GM18507 (cell line): ENCODE data around the gene MAP2K2.
A peak's percentile ranks its signal among the peaks of the same experiment; 100 is the strongest.
"Not testable (repeated sequence)": the region's sequence is repeated elsewhere in the genome, so short reads cannot be mapped to it uniquely, and the experiment has no call there.

Experiments
- DNase-seq: peaks from one replicate; pipeline ENCODE4 v3.0.0; 2011; ENCODE audit warnings: low read depth; ENCODE audit not compliant: insufficient read length; ENCODE audit errors: extremely low spot score
- FAIRE-seq: peaks from 2 replicates; lab custom pipeline; 2011; peaks lifted over from hg19 to GRCh38; lab: Jason Lieb, UNC

MAP2K2 gene

DNA sequence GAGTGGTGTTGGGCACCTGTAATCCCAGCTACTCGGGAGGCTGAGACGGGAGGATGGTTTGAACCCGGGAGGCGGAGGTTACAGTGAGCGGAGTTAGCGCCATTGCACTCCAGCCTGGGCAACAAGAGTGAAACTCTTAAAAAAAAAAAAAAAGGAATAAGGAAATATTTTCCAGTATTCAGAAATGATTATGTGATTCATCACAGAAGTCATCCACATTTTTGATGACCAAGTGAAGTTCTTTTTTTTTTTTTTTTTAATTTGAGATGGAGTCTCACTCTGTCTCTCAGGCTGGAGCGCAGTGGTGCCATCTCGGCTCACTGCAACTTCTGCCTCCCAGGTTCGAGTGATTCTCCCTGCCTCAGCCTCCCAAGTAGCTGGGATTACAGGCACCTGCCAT, 11.5 kb upstream of the MAP2K2 start:
- not testable (repeated sequence) for FAIRE-seq, DNase-seq

GRCh38 chr19:4134351-4134750, 10.4 kb upstream of the MAP2K2 start:
- no peak for FAIRE-seq
- no peak for DNase-seq

- DNase-seq (no peak), FAIRE-seq (no peak)
These were observed 7.0 kb upstream of the MAP2K2 start for GRCh38 chr19:4130744-4131438.

- not testable (repeated sequence) for FAIRE-seq, DNase-seq
These were observed 5.1 kb upstream of the MAP2K2 start for GRCh38 chr19:4129050-4129449.

- not testable (repeated sequence) for FAIRE-seq
These were observed 3.4 kb upstream of the MAP2K2 start for GRCh38 chr19:4127322-4127721.

GRCh38 chr19:4124638-4125037, 716 bp upstream of the MAP2K2 start:
- DNase-seq (no peak), FAIRE-seq (no peak)

More at GRCh38 chr19:4127322-4127721, 3.4 kb upstream of the MAP2K2 start:
- not testable (repeated sequence) for DNase-seq

DNA sequence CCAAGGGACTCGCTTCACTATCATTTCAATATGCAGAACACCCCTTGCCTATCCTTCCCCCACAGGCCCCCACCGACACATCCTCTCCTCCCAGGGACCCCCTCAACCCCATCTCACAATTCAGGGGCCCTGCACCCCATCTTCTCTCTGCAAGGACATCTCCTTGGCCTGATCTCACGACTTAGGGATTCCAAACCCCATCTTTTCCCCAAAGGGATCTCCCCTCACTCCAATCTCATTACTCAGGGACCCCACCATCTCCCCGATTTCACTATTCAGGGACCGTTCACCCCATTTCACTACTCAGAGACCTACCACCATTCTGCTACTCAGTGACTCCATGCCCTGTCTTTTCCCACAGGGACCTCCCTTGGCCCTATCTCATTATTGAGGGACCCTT, 1.4 kb downstream of the MAP2K2 start:
- FAIRE-seq (no peak), DNase-seq (no peak)

- FAIRE-seq, result no peak
- no peak for DNase-seq
These were observed 2.1 kb downstream of the MAP2K2 start for GRCh38 chr19:4121815-4122214.

DNA sequence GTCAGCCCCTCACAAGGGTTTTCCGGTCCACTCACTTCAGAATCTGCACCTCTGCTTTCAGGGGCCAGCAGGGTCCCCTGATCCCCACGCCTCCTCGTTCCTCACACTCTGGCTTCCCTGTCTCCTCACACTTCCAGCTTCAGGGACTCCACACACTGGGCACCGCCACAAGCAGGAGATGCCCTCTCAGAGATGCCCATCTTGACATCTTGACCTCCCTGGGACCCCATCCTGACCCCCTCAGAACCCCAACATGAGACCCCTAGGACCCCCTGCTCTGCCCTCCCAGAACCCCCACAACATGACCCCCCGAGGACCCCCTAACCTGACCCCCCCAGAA, 2.7 kb downstream of the MAP2K2 start:
- DNase-seq (no peak), FAIRE-seq (no peak)

- FAIRE-seq, result no peak
- DNase-seq, result no peak
These were observed 3.2 kb downstream of the MAP2K2 start for GRCh38 chr19:4120559-4121272.

DNA sequence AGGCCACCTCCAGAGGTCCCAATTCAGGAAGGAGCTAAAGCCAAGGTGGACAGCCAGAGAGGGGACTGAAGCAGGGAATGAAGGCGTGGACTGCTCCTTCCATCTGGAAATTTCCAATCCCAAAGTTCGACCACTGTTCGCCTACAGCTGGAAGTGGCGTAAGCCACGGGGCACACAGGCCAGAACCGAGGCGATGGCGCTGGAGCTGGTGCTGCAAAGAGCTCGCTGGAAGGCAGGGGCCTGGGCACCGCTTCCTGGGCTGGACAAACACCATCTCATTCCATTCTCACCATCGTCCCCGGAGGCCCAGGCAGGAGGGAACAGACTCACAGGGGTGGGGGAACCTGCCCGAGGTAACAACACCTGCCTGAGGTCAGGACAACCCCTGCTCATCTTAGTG, 4.2 kb downstream of the MAP2K2 start:
- no peak for DNase-seq

DNA sequence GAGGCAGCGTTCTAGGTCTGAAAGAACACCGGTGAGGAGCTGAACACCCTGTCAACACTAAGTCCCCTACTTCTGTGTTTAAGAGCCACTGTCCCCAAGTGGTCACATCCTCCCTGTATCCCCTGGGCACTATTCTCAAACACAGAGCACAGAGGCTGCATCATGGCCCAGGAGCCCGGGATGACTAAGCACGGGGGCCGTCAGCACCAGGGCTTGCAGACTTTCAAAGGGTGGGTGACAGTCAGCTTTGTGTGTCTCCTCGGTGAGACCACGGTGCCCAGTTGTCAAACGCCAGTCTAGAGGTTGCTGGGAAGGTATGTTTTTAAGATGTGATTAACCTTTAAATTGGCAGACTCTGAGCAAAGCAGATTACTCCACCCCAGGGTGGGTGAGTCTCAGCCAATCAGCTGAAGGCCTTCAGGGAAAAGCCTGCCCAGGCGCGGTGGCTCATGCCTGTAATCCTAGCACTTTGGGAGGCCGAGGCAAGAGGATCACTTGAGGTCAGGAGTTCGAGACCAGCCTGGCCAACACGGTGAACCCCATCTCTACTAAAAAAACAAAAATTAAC, 8.0 kb downstream of the MAP2K2 start:
- peak; percentile 41 for FAIRE-seq
- DNase-seq, result no peak

More for the DNA sequence above, 4.2 kb downstream of the MAP2K2 start:
- no peak for FAIRE-seq

DNA sequence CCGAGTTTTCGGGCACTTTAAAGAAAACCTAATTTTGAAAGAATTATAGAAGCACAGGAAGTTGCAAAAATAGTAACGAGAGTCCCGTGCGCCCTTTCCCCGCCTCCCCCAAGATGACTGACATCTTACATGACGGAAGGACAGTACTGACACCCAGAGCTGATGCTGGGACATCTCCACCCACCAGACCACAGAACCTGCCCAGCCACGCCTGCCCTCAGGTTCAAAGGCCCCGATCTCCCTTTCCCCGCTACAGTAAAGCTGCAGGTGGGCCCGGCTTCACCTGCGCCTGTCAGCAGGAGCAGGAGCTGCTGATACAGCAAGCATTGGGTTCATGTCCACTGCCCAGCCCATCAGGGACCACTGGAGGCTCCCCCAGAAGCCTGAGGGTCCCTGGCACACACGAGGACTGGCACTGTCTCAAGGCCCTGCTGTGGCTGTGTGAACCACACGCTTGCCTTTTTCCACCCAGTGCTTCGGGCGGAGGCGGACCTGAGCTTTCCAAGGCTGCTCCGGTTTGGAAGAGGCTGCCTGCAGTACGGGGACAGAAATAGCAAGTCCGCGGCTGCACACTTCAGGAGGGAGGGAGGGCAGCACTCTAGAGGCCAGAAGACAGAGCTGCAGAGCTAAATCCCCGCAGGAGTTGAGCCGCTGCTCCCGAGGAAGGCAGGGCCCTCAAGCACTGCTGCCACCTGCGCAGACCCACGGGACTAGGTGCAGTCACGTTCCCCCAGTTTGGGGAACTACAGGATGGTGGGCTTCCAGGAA, 8.7 kb downstream of the MAP2K2 start:
- FAIRE-seq, result peak; percentile 98
- DNase-seq, result peak; percentile 79

GRCh38 chr19:4114181-4114580, 9.7 kb downstream of the MAP2K2 start:
- no peak for DNase-seq
- FAIRE-seq, result no peak

GRCh38 chr19:4113398-4114088, 10.4 kb downstream of the MAP2K2 start:
- FAIRE-seq (no peak), DNase-seq (no peak)

- DNase-seq (no peak), FAIRE-seq (no peak)
These were observed 11.6 kb downstream of the MAP2K2 start for GRCh38 chr19:4112367-4112766.

- no peak for FAIRE-seq
- no peak for DNase-seq
These were observed 14.3 kb downstream of the MAP2K2 start for GRCh38 chr19:4109626-4109945.

DNA sequence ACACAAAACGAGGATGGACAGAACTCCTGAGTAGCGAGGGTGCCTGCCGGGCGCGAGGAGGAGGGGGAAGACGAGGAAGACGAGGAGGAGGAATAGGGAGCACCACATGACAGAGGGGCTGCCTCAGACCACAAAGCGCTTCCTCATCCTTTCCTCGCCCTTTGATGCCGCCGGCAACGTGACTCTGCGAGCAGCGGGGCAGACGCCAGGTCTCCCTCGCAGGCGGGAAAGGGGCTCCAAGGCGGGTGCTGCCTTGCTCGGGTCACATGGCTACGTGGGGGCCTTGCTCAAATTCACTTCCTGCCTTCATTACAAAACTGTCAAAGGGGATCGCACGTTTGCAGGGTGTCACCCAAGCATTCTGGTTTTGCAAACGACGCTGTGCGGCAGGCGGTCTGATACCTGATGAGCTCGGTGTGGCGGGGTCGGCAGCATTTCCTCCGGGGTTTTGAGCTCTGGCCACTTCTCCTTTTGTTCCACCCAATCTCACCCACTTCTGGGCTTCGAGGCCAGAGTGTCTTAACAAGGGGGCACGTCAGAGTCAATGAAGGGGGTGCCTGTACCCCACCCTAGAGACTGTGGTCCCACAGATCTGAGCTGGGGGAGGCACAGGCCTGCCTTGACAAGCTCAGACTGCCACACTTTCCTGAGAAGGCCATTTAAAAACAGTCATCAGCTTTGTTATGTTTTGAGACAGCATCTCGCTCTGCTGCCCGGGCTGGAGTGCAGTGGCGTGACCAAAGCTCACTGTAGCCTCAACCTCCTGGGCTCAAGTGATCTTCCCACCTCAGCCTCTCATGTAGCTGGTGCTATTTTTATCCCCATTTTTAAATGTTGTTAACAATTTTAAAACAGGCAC, 14.9 kb downstream of the MAP2K2 start:
- DNase-seq (peak; percentile 64), FAIRE-seq (peak; percentile 96)

GRCh38 chr19:4103080-4103433, 20.9 kb downstream of the MAP2K2 start:
- FAIRE-seq, result no peak
- DNase-seq, result no peak
